HepG2 (cell line): ENCODE results near the gene PAPSS2. TPM values are rescaled to one million over a fixed set of nuclear protein-coding genes. Genes with fewer than 3 reads are reported as not detected.
"Not testable (repeated sequence)": the region's sequence is repeated elsewhere in the genome, so short reads cannot be mapped to it uniquely, and the experiment has no call there.

Experiments used
- ATAC-seq: fragments of 200-7000 bp; cut with Tn5 transposase; 3 replicates; pipeline ENCODE4 v1.9.1; 2020; ENCODE audit warnings: mild to moderate bottlenecking, moderate library complexity
- BruUV-seq: library from RNA; stranded (reverse); fragments of 400-500 nt; replicated peaks from 2 replicates; lab custom pipeline; 2021; lab: Mats Ljungman, UMichigan
- CTCF ChIA-PET: fragments of 300-600 bp; formaldehyde crosslinking; extraction: SDS; loops from one replicate; lab custom pipeline; 2021; ENCODE audit warnings: low total read pairs, inconsistent platforms, low intra/inter-chr PET ratio; lab: Yijun Ruan, JAX
- POLR2A ChIA-PET: fragments of 350-600 bp; sonication (Branson Sonifier 250); formaldehyde crosslinking; loops from one replicate; lab custom pipeline; 2020; ENCODE audit warnings: antibody characterized with exemption, inconsistent platforms; lab: Yijun Ruan, JAX
- DNase-seq: peaks from one replicate; pipeline ENCODE4 v3.0.0-alpha.2; 2015; ENCODE audit warnings: low spot score
- FAIRE-seq: peaks from 3 replicates; lab custom pipeline; 2011; peaks lifted over from hg19 to GRCh38; lab: Jason Lieb, UNC
- H2AFZ ChIP-seq: one replicate; pipeline ENCODE4 v1.6.1; 2011; ENCODE audit warnings: low read length, inconsistent platforms
- H3K27ac ChIP-seq: fragments of 300-600 bp; 3 replicates; pipeline ENCODE4 v1.8.0; 2011; ENCODE audit warnings: mixed run types, mild to moderate bottlenecking, mixed read lengths, low read length, inconsistent platforms; ENCODE audit not compliant: insufficient read depth; ENCODE audit errors: extremely low read length
- H3K27me3 ChIP-seq, 2 experiments: fragments of 200-600 bp in 1 of 2; 2 replicates in 1 of 2; 3 replicates in 1 of 2; pipeline versions ENCODE4 v1.6.0 to v1.8.0; 2011; ENCODE audit warnings: low read length in 2 of 2, mild to moderate bottlenecking in 2 of 2, moderate library complexity in 2 of 2, inconsistent platforms in 1 of 2; ENCODE audit not compliant: insufficient read depth in 2 of 2, control insufficient read depth in 1 of 2
- H3K36me3 ChIP-seq, 2 experiments: fragments of 200-600 bp in 1 of 2; replicated peaks in 1 of 2; 2 replicates in 1 of 2; 3 replicates in 1 of 2; pipeline versions ENCODE4 v1.5.1 to v1.8.0; 2011; ENCODE audit warnings: low read length in 2 of 2, inconsistent platforms in 1 of 2; ENCODE audit not compliant: insufficient read depth in 2 of 2, control insufficient read depth in 1 of 2
- H3K4me1 ChIP-seq: 2 replicates; pipeline ENCODE4 v1.5.1; 2012; ENCODE audit warnings: low read length, inconsistent platforms; ENCODE audit not compliant: insufficient read depth
- H3K4me2 ChIP-seq: 2 replicates; pipeline ENCODE4 v1.6.0; 2011; ENCODE audit warnings: low read depth, low read length, inconsistent platforms
- H3K4me3 ChIP-seq, 3 experiments: fragments of 200-600 bp in 1 of 3; sonication (generic), shearing (Covaris generic) in 1 of 3; replicated peaks in 1 of 3; 2 replicates each; pipeline ENCODE4 v1.5.1; 2011 to 2016; ENCODE audit warnings: low read length in 3 of 3, inconsistent platforms in 2 of 3, low read depth in 2 of 3, mild to moderate bottlenecking in 2 of 3, control low read depth in 1 of 3, mixed read lengths in 1 of 3; ENCODE audit not compliant: insufficient read depth in 1 of 3
- H3K79me2 ChIP-seq: one replicate; pipeline ENCODE4 v1.6.1; 2011; ENCODE audit warnings: low read length, inconsistent platforms; ENCODE audit not compliant: insufficient read depth
- H3K9ac ChIP-seq: 2 replicates; pipeline ENCODE4 v1.6.0; 2011; ENCODE audit warnings: mild to moderate bottlenecking, low read depth, low read length, inconsistent platforms; ENCODE audit not compliant: insufficient read depth
- H3K9me3 ChIP-seq: 2 replicates; pipeline ENCODE4 v1.5.1; 2012; ENCODE audit warnings: mild to moderate bottlenecking, low read length
- H4K20me1 ChIP-seq: 2 replicates; pipeline ENCODE4 v1.6.0; 2011; ENCODE audit warnings: inconsistent platforms, mild to moderate bottlenecking, low read length, moderate library complexity; ENCODE audit not compliant: insufficient read depth
- ARID5B ChIP-seq: IDR thresholded peaks from 2 replicates; pipeline ENCODE4 v1.4.0; 2020; ENCODE audit warnings: mild to moderate bottlenecking, missing genetic modification reagents
- BORCS8-MEF2B ChIP-seq: sonication (generic); formaldehyde crosslinking; IDR thresholded peaks from 2 replicates; pipeline ENCODE4 v1.8.0; 2022; ENCODE audit warnings: mild to moderate bottlenecking, missing genetic modification reagents
- CEBPB ChIP-seq: IDR thresholded peaks from 2 replicates; pipeline ENCODE4 v1.6.1; 2011; ENCODE audit warnings: low read depth, low read length, improper control_type of control experiment, borderline replicate concordance
- JDP2 ChIP-seq: sonication (generic); formaldehyde crosslinking; IDR thresholded peaks from 2 replicates; pipeline ENCODE4 v1.8.1; 2022; ENCODE audit warnings: missing genetic modification reagents, borderline replicate concordance
- JUND ChIP-seq: sonication (generic); formaldehyde crosslinking; IDR thresholded peaks from 2 replicates; pipeline ENCODE4 v1.8.0; 2022; ENCODE audit warnings: mild to moderate bottlenecking, missing genetic modification reagents
- NAIF1 ChIP-seq: sonication (generic); formaldehyde crosslinking; IDR thresholded peaks from 2 replicates; pipeline ENCODE4 v1.5.0; 2020; ENCODE audit warnings: mild to moderate bottlenecking, missing genetic modification reagents, borderline replicate concordance
- UBTF ChIP-seq: sonication (generic); formaldehyde crosslinking; IDR thresholded peaks from 2 replicates; pipeline ENCODE4 v1.4.0; 2020; ENCODE audit warnings: mild to moderate bottlenecking, missing genetic modification reagents
- ZNF260 ChIP-seq: sonication (generic); formaldehyde crosslinking; IDR thresholded peaks from 2 replicates; pipeline ENCODE4 v1.4.0; 2020; ENCODE audit warnings: missing genetic modification reagents, low read depth, mild to moderate bottlenecking, borderline replicate concordance
- ZNF282 ChIP-seq: fragments of 450-650 bp; IDR thresholded peaks from 2 replicates; pipeline ENCODE4 v1.6.1; 2018; ENCODE audit not compliant: partially characterized antibody
- ZUFSP ChIP-seq: sonication (generic); formaldehyde crosslinking; IDR thresholded peaks from 2 replicates; pipeline ENCODE4 v1.9.0; 2021; ENCODE audit warnings: missing genetic modification reagents, mild to moderate bottlenecking, borderline replicate concordance
- WGBS: methylation state at CpG from one replicate; pipeline ENCODE4 v1.1.6; 2017; ENCODE audit warnings: low lambda C conversion rate; 5-methylcytosine and 5-hydroxymethylcytosine counted together
- in situ Hi-C: cut with HindIII; loops from 2 replicates; pipeline ENCODE4 v1.10.0; 2017; ENCODE audit warnings: low pct_unique_long_range_greater_than_20kb; ENCODE audit not compliant: extremely low pct_ligation_motif_present
- intact Hi-C: fragments of 100-400 bp; cut with micrococcal nuclease; formaldehyde crosslinking; loops from one replicate; pipeline ENCODE4 v1.10.0; 2022; ENCODE audit not compliant: unreplicated experiment
- polyA plus RNA-seq, 8 experiments: library from polyadenylated mRNA; depleted of rRNA in 3 of 8; stranded (reverse) in 7 of 8; unstranded in 1 of 8; fragments of >200 nt; fragmentation: Illumina TruSeq in 4 of 8; extraction: Trizol in 4 of 8; gene quantifications; 2 replicates each; pipeline versions ENCODE4 v1.2.1 to v1.2.3, GENCODE V29; 2011 to 2016; ENCODE audit warnings: low read depth in 4 of 8, missing spikeins in 1 of 8, mixed read lengths in 1 of 8; ENCODE audit not compliant: insufficient read depth in 1 of 8
- total RNA-seq, 5 experiments: library from RNA; depleted of rRNA; stranded (reverse); fragments of >200 nt; fragmentation: Illumina TruSeq; extraction: Trizol; gene quantifications; 2 replicates each; pipeline ENCODE4 v1.2.3, GENCODE V29; 2016; ENCODE audit warnings: low read depth in 1 of 5

Gene PAPSS2
- total and polyA plus RNA-seq, 2 of the 13 experiments (the other 11 are each of a cell fraction or from before 2014, with no cell fraction given), result 0.11 to 0.12 TPM

- in situ Hi-C loops, result loop anchor here (5.0 kb wide), 2 partner anchors 81 to 196 kb away; partner anchors contain the start of gene PAPSS2
Observed at GRCh38 chr10:87738253-87738652, 78.6 kb downstream of the PAPSS2 start.

GRCh38 chr10:87739703-87740102 is 80.0 kb downstream of the PAPSS2 start:
- FAIRE-seq (no peak), DNase-seq (no peak), ATAC-seq (no peak)
- in situ Hi-C loops, result loop anchor here (5.0 kb wide), 2 partner anchors 82 to 197 kb away; partner anchors contain the start of gene PAPSS2
- Histone ChIP-seq H3K79me2 (no peaks in the 10 kb centered on the region), H3K36me3 (no peaks in the 10 kb centered on the region), H3K27ac (no peak overlapping the region), H3K4me1 (peaks cover 24% of the 10 kb centered on the region), H3K9me3 (no peaks in the 10 kb centered on the region), H4K20me1 (no peaks in the 10 kb centered on the region), H3K4me3 (no peak overlapping the region), H3K27me3 (no peaks in the 10 kb centered on the region; a peak in 1 of 5 replicates), H2AFZ (no peak overlapping the region), H3K9ac (no peak overlapping the region), H3K4me2 (no peak overlapping the region)
- intact Hi-C loops, result no loop called here
- POLR2A ChIA-PET, result no interaction called here
- CTCF ChIA-PET, result no interaction called here
- no TSS peak for BruUV-seq
- 57% methylated on average over 4 of the region's 4 CpGs for WGBS
- TF ChIP-seq UBTF (CRISPR knock-in tag) (no peak), ARID5B (CRISPR knock-in tag) (no peak), JUND (CRISPR knock-in tag) (no peak), ZNF282 (no peak), ZUFSP (CRISPR knock-in tag) (no peak), NAIF1 (CRISPR knock-in tag) (no peak), BORCS8-MEF2B (CRISPR knock-in tag) (no peak), JDP2 (no peak), ZNF260 (CRISPR knock-in tag) (no peak)

More at GRCh38 chr10:87738253-87738652, 78.6 kb downstream of the PAPSS2 start:
- H3K4me3 ChIP-seq, FAIRE-seq, H2AFZ ChIP-seq, CTCF ChIA-PET, intact Hi-C loops, ATAC-seq, H3K36me3 ChIP-seq, H3K27me3 ChIP-seq, H3K27ac ChIP-seq, DNase-seq, H3K4me2 ChIP-seq, BruUV-seq, H4K20me1 ChIP-seq, H3K9ac ChIP-seq, H3K9me3 ChIP-seq, H3K79me2 ChIP-seq: not testable (repeated sequence)
- H3K4me1 ChIP-seq, result peaks cover 20% of the 10 kb centered on the region
- POLR2A ChIA-PET, result interaction anchor here (0.6 kb wide), 1 partner anchor 23 kb away, joined by 3 read pairs; no protein-coding TSS in a partner anchor
- whole genome bisulfite sequencing, result 0% methylated on average over 1 of the region's 1 CpG
- TF ChIP-seq CEBPB, result peak; percentile 58; the same call in 1 of the 2 replicates
